Measurements from ENCODE around the gene KCNE3.
"Not testable (repeated sequence)": the region's sequence is repeated elsewhere in the genome, so short reads cannot be mapped to it uniquely, and the experiment has no call there.

The KCNE3 gene

GRCh38 chr11:74438681-74439080 is 28.7 kb downstream of the KCNE3 start:
- DNase-seq, result no peak

GRCh38 chr11:74437441-74438042 is 29.8 kb downstream of the KCNE3 start:
- no peak for DNase-seq

- DNase-seq, result no peak
These were observed 32.8 kb downstream of the KCNE3 start for GRCh38 chr11:74434528-74434927.

GRCh38 chr11:74429205-74429604 is 38.1 kb downstream of the KCNE3 start:
- DNase-seq, result no peak

- no peak for DNase-seq
These were observed 39.9 kb downstream of the KCNE3 start for GRCh38 chr11:74427384-74427886.

GRCh38 chr11:74425100-74425499 is 42.2 kb downstream of the KCNE3 start:
- DNase-seq, result no peak

- no peak for DNase-seq
These were observed 48.8 kb downstream of the KCNE3 start for GRCh38 chr11:74418509-74418895.

- no peak for DNase-seq
These were observed 49.4 kb downstream of the KCNE3 start for GRCh38 chr11:74417860-74418508.

GRCh38 chr11:74417379-74417804 is 50.0 kb downstream of the KCNE3 start:
- DNase-seq, result no peak

- not testable (repeated sequence) for DNase-seq
These were observed 50.4 kb downstream of the KCNE3 start for GRCh38 chr11:74416974-74417373.

- DNase-seq, result no peak
These were observed 54.5 kb downstream of the KCNE3 start for GRCh38 chr11:74412733-74413359.

GRCh38 chr11:74412321-74412720 is 55.0 kb downstream of the KCNE3 start:
- no peak for DNase-seq

GRCh38 chr11:74409633-74410032 is 57.7 kb downstream of the KCNE3 start:
- DNase-seq, result no peak
